ENCODE data around the gene SH3D19.

Gene SH3D19, protein sequence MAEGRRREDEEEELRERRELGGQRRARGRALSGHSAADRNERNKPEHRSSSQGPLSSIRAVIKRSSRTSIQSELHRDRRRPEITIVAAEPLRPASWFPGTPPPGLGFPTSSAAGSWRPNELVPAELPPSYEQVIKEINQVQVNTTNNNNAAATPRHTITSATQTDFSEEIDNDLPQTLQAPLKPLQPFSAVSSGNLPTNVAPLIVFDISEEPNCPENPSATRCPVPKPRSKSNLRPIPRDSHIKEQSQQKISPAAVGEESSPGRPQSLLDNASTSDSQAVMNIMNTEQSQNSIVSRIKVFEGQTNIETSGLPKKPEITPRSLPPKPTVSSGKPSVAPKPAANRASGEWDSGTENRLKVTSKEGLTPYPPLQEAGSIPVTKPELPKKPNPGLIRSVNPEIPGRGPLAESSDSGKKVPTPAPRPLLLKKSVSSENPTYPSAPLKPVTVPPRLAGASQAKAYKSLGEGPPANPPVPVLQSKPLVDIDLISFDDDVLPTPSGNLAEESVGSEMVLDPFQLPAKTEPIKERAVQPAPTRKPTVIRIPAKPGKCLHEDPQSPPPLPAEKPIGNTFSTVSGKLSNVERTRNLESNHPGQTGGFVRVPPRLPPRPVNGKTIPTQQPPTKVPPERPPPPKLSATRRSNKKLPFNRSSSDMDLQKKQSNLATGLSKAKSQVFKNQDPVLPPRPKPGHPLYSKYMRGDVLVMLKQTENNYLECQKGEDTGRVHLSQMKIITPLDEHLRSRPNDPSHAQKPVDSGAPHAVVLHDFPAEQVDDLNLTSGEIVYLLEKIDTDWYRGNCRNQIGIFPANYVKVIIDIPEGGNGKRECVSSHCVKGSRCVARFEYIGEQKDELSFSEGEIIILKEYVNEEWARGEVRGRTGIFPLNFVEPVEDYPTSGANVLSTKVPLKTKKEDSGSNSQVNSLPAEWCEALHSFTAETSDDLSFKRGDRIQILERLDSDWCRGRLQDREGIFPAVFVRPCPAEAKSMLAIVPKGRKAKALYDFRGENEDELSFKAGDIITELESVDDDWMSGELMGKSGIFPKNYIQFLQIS

DNA sequence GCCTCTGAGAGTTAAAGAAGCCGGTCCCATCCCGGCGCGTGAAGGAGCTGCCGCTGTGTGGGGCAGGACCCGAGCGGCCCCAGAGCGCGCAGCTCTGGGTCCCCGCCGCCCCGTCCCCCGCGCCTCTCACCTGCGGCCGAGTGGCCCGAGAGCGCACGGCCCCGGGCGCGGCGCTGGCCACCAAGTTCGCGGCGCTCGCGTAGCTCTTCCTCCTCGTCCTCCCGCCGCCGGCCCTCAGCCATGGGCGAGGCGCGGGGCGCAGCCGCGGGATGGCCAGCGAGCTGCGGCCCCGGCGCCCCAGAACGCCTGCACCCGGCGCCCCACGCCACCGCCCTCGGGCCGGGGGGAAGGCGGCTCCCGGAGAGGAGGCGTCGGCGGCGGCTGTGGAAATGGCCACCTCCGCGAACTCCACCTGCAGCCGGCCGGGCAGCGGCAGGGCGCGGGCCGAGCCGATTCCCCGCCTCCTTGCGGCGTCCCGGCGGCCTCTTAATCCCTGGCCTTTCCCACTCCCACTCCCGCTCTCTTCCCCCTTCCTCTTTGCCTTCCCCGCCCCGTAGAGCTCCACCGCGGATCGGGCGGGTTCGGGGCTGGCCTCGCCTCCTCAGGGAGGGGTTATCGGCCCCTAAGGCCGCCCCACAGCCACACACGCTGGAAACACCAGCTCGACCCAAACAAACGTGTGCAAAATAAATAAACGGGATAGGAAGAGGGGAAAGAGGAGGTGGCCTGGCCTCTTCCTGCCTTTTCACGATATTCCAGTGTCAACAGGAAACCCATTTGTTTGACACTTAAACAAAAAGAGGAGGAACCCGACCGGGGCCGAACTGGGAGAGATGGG, at the start of gene SH3D19:
Gene SH3D19, minus strand, starts transcription at position 495 of the 838 bp plus-strand sequence. Its CDS starts 253 bp downstream, at position 242.
- DNase-seq (ENCODE audit: low read depth in 2 of 2) = peak in 1 of 2 experiments; percentile 3

DNA sequence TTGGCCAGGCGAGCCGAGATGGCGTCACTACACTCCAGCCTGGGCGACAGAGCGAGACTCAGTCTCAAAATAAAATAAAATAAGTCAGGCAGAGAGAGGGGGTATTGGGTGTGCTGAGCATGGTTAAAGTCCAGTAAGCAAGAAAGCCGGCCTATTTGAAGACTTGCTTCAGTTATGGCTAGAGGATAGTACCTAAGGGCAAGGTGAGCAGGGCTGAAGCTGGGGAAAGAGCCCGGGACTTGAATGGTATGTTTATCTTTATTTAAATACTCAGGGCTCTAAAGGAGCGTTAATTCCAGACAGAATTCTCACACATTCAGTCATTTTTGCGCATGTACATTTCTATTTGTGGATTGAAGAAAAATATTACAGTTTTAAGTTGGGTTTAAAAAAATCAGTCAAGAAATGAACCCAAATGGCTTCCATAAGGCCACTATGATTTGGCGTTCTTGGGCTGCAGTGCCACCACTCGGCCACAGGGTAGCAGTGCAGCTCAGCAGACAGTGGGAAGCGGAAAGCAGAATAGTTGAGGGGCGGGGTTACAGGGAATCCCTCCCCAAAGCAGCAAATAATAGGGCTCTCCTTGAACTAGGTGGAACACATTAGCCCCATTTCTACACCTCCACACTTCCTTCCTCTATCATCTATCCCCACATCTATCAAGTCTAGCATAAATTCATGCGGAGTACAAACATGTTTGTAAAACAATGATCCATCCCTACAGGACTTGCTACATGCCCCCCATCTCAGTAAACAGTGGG, 37.2 kb upstream of the SH3D19 start:
- DNase-seq (ENCODE audit: low read depth in 2 of 2) = peak; percentile 53 to 77

- DNase-seq (ENCODE audit: low read depth in 2 of 2) = no peak
Observed at GRCh38 chr4:151361966-151362365, 36.6 kb upstream of the SH3D19 start.

DNA sequence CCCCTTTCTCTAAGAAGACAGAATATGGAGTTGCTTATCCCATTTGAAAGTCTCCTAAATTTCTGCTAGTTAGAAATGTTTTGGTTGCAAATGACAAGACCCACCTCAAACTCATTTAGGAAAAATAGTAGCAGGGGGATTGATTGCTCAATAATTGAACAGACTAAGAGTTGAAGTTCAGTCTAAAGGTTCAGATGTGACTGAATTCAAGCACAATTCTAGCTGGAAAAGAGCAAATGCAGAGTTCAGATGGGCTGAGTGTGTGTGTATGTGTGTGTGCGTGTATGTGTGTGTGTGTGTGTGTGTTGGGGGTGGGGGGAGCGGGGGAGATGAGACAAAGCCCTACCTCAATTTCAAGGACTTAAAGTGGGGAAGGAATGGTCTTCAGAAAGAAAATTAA, 35.7 kb upstream of the SH3D19 start:
- no peak for DNase-seq (ENCODE audit: low read depth in 2 of 2)

DNA sequence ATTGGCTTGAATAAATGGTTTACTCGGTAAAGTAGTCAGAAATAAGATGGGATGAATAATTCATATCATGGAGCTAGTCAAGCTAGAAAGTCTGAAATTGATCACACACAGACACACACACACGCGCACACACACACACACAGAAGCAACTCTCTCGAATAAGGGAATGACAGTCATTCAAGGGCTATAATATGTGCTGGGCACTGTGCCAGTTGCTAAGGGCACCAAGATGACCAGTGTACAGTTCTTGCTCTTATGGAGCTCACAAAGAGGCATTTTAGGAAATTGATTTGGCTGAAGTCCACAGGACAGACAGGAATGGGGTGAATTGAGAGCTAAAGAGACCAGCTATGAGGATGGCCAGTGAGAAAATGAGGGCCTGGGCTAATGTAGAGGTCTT, 34.2 kb upstream of the SH3D19 start:
- no peak for DNase-seq (ENCODE audit: low read depth in 2 of 2)

GRCh38 chr4:151358266-151358665, 32.9 kb upstream of the SH3D19 start:
- no peak for DNase-seq (ENCODE audit: low read depth in 2 of 2)

DNA sequence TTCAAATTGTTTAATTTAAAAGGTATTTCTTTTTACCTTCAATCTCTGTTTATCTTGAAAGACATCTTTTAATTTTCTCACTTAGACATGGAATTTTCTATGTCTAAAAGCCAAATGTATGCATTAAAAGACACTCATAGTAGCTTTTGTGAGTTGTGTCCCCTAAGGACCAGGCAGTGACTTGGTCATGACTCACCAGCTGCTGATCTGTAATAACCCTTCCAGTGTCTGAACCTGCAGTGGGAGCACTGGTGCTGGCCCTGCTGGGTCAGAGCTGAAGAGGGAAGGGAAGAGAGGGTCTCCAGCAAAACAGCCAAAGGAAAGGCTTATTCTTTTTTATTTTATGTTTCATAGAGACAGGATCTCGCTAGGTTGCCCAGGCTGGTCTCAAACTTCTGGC, 31.1 kb upstream of the SH3D19 start:
- no peak for DNase-seq (ENCODE audit: low read depth in 2 of 2)

- DNase-seq (ENCODE audit: low read depth in 2 of 2) = no peak
Observed at GRCh38 chr4:151355155-151355554, 29.8 kb upstream of the SH3D19 start.

DNA sequence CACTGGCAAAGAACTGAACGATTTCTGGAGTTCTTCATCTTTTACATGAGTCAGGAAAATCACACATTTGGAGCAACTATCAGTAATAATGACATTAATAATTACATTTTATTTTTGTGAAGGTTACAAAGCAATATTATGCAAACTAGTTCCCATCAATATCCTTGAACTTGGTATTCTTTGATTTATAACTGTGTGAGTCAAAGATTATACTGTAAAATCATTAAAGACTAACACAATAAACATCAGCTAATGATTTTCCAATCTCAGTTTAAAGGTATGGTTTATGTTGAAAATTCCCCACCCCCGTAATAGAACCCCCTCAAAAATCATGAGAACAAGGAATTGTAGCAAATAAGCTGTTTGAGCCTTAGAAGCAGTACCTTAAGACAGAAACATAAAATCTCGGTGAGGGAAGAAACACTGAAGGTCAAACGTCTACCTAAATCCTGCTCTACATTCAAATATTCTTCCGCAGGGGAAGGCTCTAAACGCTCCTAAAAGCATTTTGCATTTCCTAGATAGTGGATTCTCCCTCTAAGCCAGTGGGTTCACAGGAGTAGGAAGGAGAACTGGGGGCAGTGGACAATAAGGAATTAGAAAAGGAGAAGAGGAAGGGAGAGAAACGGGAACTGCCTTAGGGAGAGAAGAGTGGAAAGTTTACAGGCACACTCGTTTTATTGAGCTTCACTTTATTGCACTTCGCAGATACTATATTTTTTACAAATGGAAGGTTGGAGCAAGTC, 22.3 kb upstream of the SH3D19 start:
- no peak for DNase-seq (ENCODE audit: low read depth in 2 of 2)

DNA sequence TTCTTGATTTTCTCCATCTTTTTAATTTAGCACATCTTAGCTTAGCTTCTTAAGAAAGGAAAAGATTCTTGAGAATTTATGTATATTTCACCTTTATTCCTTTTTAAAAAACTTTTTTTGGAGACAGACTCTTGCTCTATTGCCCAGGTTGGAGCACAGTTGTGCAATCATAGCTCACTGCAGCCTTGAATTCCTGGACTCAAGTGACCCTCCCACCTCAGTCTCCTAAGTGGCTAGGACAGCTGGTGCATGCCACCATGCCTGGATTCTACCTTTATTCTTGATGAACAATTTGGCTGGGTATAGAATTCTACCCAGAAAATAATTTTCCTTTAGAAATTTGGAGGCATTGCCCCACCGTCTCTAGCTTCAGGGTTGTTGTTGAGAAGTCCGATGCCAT, 19.5 kb upstream of the SH3D19 start:
- no peak for DNase-seq (ENCODE audit: low read depth in 2 of 2)

- no peak for DNase-seq (ENCODE audit: low read depth in 2 of 2)
Observed at GRCh38 chr4:151340751-151341385, 15.5 kb upstream of the SH3D19 start.

GRCh38 chr4:151339467-151339866, 14.1 kb upstream of the SH3D19 start:
- DNase-seq (ENCODE audit: low read depth in 2 of 2) = no peak

- DNase-seq (ENCODE audit: low read depth in 2 of 2) = no peak
Observed at GRCh38 chr4:151331276-151332042, 6.1 kb upstream of the SH3D19 start.

- DNase-seq (ENCODE audit: low read depth in 2 of 2) = no peak
Observed at GRCh38 chr4:151329217-151330007, 4.0 kb upstream of the SH3D19 start.

GRCh38 chr4:151325949-151326246, 493 bp upstream of the SH3D19 start:
- DNase-seq (ENCODE audit: low read depth in 2 of 2) = no peak

- peak in 1 of 2 experiments; percentile 2 for DNase-seq (ENCODE audit: low read depth in 2 of 2)
Observed at GRCh38 chr4:151324752-151325110, 674 bp downstream of the SH3D19 start.

- no peak for DNase-seq (ENCODE audit: low read depth in 2 of 2)
Observed at GRCh38 chr4:151324124-151324751, 1.2 kb downstream of the SH3D19 start.

DNA sequence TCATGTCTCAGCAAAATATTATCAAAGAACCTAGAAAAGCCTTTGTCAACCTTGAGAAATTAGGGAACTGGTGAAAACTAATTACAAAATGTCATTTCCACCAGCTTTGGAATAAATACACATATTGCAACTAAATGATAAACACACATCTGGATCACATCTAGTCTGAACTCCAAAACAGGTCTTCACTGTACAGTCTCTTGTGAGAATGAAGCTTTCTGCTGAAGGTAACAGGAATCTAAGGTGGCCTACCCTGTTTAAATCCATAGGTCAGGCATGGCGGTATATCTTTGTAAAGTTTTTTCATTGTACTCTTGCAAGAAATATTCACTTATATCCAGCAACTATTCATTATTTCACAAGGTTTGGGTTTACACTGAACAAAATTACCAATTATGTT, 1.7 kb downstream of the SH3D19 start:
- DNase-seq (ENCODE audit: low read depth in 2 of 2) = no peak
